ENCODE measurements around the gene SCIN. TPM values are rescaled to one million over a fixed set of nuclear protein-coding genes. Genes with fewer than 3 reads are reported as not detected.
"Not testable (repeated sequence)": the region's sequence is repeated elsewhere in the genome, so short reads cannot be mapped to it uniquely, and the experiment has no call there.

SCIN gene
- total RNA-seq, 1 donor from 2014 or later: not detected

GRCh38 chr7:12648704-12649261, 78.3 kb downstream of the SCIN start:
- intact Hi-C loops (cut with micrococcal nuclease): no loop called here
- no peaks in the 10 kb centered on the region for H3K4me1 Mint-ChIP-seq (ENCODE audit: low read depth)
- no peaks in the 10 kb centered on the region for H3K36me3 Mint-ChIP-seq (ENCODE audit: low read depth)
- H3K9me3 Mint-ChIP-seq: no peaks in the 10 kb centered on the region
- no peaks in the 10 kb centered on the region for H3K27me3 Mint-ChIP-seq (ENCODE audit: low read depth)
- no peak overlapping the region for H3K27ac Mint-ChIP-seq
- H3K4me3 Mint-ChIP-seq (ENCODE audit: low read depth): no peak overlapping the region
- DNase-seq (ENCODE audit: low spot score): no peak

DNA sequence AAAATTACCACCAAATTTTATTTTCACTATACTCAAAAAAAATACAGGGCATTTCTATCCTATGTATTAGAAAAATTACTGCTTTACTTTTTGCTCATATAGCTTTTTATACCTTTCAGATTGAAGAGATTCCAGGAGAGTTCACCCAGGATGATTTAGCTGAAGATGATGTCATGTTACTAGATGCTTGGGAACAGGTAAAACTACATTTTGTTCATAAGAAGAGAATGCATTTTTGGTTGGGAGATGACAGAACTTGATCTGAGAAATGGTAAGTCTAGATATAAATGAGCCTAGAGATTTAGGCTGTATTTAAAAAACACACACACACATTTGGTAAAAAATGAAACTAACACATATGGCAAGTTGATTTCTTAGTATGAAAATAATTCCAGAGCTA, 78.8 kb downstream of the SCIN start:
- Mint-ChIP-seq H3K27ac (no peak overlapping the region), H3K4me1 (ENCODE audit: low read depth) (no peaks in the 10 kb centered on the region), H3K9me3 (no peaks in the 10 kb centered on the region), H3K4me3 (ENCODE audit: low read depth) (no peak overlapping the region), H3K36me3 (ENCODE audit: low read depth) (no peaks in the 10 kb centered on the region), H3K27me3 (ENCODE audit: low read depth) (no peaks in the 10 kb centered on the region)
- no peak for DNase-seq (ENCODE audit: low spot score)
- intact Hi-C loops (cut with micrococcal nuclease): no loop called here

- Mint-ChIP-seq H3K4me3 (ENCODE audit: low read depth) (no peak overlapping the region), H3K36me3 (ENCODE audit: low read depth) (no peaks in the 10 kb centered on the region), H3K9me3 (no peaks in the 10 kb centered on the region), H3K27me3 (ENCODE audit: low read depth) (no peaks in the 10 kb centered on the region), H3K4me1 (ENCODE audit: low read depth) (no peaks in the 10 kb centered on the region), H3K27ac (no peak overlapping the region)
- intact Hi-C loops (cut with micrococcal nuclease): no loop called here
- no peak for DNase-seq (ENCODE audit: low spot score)
Observed at GRCh38 chr7:12650080-12650479, 79.6 kb downstream of the SCIN start.

DNA sequence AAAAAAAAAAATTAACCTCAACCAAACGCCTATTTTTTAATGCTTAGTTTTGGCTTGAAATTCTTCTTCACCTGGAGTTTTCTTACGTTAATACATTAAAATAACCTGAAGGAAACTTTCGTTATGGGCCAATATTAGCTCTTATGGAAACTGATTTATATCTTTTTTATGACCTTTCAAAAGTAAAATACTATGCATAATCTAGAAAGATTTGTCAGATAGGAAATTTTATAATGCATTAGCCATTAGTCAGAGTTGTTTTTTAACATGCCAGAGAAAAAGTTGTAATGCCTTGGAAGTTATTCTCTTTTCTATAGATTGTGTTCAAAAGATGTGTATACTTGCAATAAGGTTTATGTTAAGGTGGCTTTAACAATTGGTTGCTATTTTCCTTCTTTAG, 82.6 kb downstream of the SCIN start:
- intact Hi-C loops (cut with micrococcal nuclease): no loop called here
- Mint-ChIP-seq H3K27ac (no peak overlapping the region), H3K4me3 (ENCODE audit: low read depth) (no peak overlapping the region), H3K9me3 (no peaks in the 10 kb centered on the region), H3K36me3 (ENCODE audit: low read depth) (no peaks in the 10 kb centered on the region), H3K4me1 (ENCODE audit: low read depth) (no peaks in the 10 kb centered on the region), H3K27me3 (ENCODE audit: low read depth) (no peaks in the 10 kb centered on the region)
- no peak for DNase-seq (ENCODE audit: low spot score)

GRCh38 chr7:12653518-12653917, 83.0 kb downstream of the SCIN start:
- Mint-ChIP-seq H3K4me1 (ENCODE audit: low read depth) (no peaks in the 10 kb centered on the region), H3K36me3 (ENCODE audit: low read depth) (no peaks in the 10 kb centered on the region), H3K4me3 (ENCODE audit: low read depth) (no peak overlapping the region), H3K27me3 (ENCODE audit: low read depth) (no peaks in the 10 kb centered on the region), H3K27ac (no peak overlapping the region), H3K9me3 (no peaks in the 10 kb centered on the region)
- intact Hi-C loops (cut with micrococcal nuclease): no loop called here
- DNase-seq (ENCODE audit: low spot score): no peak

DNA sequence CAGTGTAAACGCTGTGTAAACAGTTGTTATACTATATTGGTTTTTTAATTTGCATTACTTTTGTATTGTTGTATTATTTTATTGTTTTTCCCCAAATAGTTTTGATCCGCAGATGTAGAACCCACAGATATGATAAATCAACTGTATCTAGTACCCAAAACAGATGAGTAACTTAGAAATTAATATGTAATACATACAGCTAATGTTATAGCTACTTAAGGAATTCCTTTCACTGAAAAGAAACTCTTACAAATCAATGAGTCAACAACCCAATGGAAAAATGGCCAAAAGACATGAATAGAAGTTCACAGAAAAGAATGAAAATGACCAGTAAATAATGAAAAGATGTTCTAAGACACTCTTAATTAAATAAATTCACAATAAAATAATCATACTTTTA, 84.6 kb downstream of the SCIN start:
- Mint-ChIP-seq H3K4me3 (ENCODE audit: low read depth) (no peak overlapping the region), H3K27me3 (ENCODE audit: low read depth) (no peaks in the 10 kb centered on the region), H3K36me3 (ENCODE audit: low read depth) (no peaks in the 10 kb centered on the region), H3K27ac (no peak overlapping the region), H3K9me3 (no peaks in the 10 kb centered on the region), H3K4me1 (ENCODE audit: low read depth) (no peaks in the 10 kb centered on the region)
- no peak for DNase-seq (ENCODE audit: low spot score)
- intact Hi-C loops (cut with micrococcal nuclease): no loop called here

DNA sequence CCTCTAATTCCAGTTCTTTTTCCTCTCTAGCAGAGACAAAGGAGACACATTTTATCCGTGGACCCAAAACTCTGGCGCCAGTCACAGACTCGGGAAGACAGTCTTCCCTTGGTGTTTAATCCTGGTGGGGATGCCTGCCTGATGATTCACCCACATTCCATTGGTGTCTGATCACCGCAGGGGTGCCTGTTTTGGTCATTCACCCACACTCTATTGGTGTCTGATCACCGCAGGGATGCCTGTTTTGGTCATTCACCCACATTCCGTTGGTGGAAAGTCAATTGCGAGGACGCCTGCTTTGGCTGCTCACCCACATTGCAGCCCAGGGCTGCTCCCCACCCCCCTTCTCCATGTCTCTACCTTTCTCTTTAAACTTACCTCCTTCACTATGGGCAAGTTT, 89.9 kb downstream of the SCIN start:
- H3K36me3 Mint-ChIP-seq (ENCODE audit: low read depth); H3K27ac Mint-ChIP-seq; H3K27me3 Mint-ChIP-seq (ENCODE audit: low read depth); DNase-seq (ENCODE audit: low spot score); H3K4me1 Mint-ChIP-seq (ENCODE audit: low read depth); H3K9me3 Mint-ChIP-seq; intact Hi-C loops (cut with micrococcal nuclease); H3K4me3 Mint-ChIP-seq (ENCODE audit: low read depth): not testable (repeated sequence)

GRCh38 chr7:12660986-12661385, 90.5 kb downstream of the SCIN start:
- H3K4me3 Mint-ChIP-seq (ENCODE audit: low read depth); H3K4me1 Mint-ChIP-seq (ENCODE audit: low read depth); intact Hi-C loops (cut with micrococcal nuclease); DNase-seq (ENCODE audit: low spot score); H3K36me3 Mint-ChIP-seq (ENCODE audit: low read depth); H3K9me3 Mint-ChIP-seq; H3K27ac Mint-ChIP-seq; H3K27me3 Mint-ChIP-seq (ENCODE audit: low read depth): not testable (repeated sequence)

DNA sequence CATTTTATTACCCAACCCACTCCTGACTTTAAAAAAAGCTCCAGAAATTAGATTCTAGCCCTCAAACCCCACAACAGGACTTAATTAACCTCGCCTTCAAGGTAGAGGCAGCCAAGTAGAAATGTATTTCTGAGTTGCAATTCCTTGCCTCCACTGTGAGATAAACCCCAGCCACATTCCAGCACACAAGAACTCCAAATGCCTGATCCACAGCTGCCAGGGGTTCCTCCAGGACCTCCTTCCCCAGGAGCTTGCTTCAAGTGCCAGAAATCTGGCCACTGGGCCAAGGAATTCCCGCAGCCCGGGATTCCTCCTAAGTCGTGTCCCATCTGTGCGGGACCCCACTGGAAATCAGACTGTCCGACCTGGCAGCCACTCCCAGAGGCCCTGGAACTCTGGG, 91.1 kb downstream of the SCIN start:
- Mint-ChIP-seq H3K4me3 (ENCODE audit: low read depth) (no peak overlapping the region), H3K9me3 (no peaks in the 10 kb centered on the region), H3K27me3 (ENCODE audit: low read depth) (no peaks in the 10 kb centered on the region), H3K27ac (no peak overlapping the region), H3K4me1 (ENCODE audit: low read depth) (no peaks in the 10 kb centered on the region), H3K36me3 (ENCODE audit: low read depth) (no peaks in the 10 kb centered on the region)
- DNase-seq (ENCODE audit: low spot score): no peak
- intact Hi-C loops (cut with micrococcal nuclease): no loop called here

DNA sequence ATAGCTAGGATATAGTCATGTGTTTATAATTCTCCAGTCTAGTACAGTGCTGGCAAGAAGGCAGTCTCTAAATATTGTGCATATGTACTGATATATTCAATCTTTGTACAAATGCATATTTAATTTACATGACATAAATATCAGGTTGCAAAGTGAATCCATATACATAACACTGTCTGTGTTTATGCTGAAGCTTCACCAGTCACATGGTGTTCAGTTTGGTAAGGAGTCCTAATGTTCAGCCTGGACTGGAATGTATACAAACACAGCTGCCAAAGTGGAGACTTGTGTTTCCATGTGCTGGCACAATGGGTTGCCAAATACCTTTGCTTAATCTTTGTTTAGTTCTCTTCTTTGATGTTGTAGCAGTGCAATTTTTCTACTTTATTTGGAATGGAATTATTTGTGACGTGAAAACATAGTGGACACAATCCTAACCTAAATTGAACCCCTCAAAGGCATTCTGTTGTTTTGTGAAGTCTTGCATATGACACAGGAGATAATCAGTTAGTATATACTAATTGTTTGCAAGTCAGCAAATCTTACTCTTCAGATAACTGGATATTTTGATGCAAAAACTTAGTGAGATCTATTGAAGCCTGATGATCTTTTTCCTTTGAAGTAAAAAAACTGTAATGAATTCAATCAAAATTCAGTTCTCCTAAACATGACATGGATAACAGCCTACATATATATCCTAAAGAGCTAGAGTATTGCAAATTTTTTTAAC, 99.6 kb downstream of the SCIN start:
- DNase-seq (ENCODE audit: low spot score): no peak
- intact Hi-C loops (cut with micrococcal nuclease): no loop called here
- H3K4me3 Mint-ChIP-seq (ENCODE audit: low read depth): no peak overlapping the region
- no peaks in the 10 kb centered on the region for H3K9me3 Mint-ChIP-seq
- no peaks in the 10 kb centered on the region for H3K36me3 Mint-ChIP-seq (ENCODE audit: low read depth)
- H3K27ac Mint-ChIP-seq: no peak overlapping the region
- peaks cover 3% of the 10 kb centered on the region for H3K27me3 Mint-ChIP-seq (ENCODE audit: low read depth)
- H3K4me1 Mint-ChIP-seq (ENCODE audit: low read depth): peaks cover 5% of the 10 kb centered on the region

DNA sequence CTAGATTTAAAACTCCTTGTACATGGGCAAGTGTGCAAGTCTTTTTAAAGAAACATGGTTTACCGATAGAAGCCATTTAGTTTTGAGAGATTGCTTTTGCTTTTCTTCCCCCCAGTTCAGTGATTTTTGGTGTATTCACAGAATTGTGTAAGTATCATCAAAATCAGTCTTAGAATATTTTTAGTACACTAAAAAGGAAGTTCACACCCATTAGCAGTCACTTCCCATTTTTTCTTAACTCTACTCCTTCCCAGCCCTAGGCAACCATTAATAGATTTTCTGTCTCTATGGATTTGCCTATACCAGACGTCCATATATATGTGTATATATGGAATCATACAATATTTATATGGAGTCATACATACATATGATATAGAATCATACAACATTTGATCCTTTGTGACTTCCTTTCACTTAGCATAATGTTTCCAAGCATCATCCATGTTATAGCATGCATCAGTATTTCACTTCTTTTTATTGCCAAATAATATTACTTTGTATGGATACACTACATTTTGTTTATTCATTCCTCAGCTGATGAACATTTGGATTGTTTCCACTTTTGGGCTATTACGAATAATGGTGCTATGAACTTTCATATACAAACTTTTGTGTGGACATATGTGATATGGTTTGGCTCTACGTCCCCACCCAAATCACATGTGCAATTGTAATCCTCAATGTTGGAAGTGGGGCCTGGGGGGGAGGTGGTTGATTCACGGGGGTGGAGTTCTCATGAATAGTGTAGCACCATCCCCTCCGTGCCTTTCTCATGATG, 100.4 kb downstream of the SCIN start:
- no peak overlapping the region for H3K27ac Mint-ChIP-seq

GRCh38 chr7:12673436-12673835, 102.9 kb downstream of the SCIN start:
- intact Hi-C loops (cut with micrococcal nuclease); H3K4me3 Mint-ChIP-seq (ENCODE audit: low read depth); DNase-seq (ENCODE audit: low spot score); H3K36me3 Mint-ChIP-seq (ENCODE audit: low read depth); H3K27me3 Mint-ChIP-seq (ENCODE audit: low read depth); H3K4me1 Mint-ChIP-seq (ENCODE audit: low read depth); H3K9me3 Mint-ChIP-seq; H3K27ac Mint-ChIP-seq: not testable (repeated sequence)

More for the DNA sequence above, 100.4 kb downstream of the SCIN start:
- H3K9me3 Mint-ChIP-seq: no peaks in the 10 kb centered on the region
- H3K36me3 Mint-ChIP-seq (ENCODE audit: low read depth): no peaks in the 10 kb centered on the region
- intact Hi-C loops (cut with micrococcal nuclease): no loop called here
- H3K4me1 Mint-ChIP-seq (ENCODE audit: low read depth): peaks cover 7% of the 10 kb centered on the region
- no peak overlapping the region for H3K4me3 Mint-ChIP-seq (ENCODE audit: low read depth)
- H3K27me3 Mint-ChIP-seq (ENCODE audit: low read depth): peaks cover 3% of the 10 kb centered on the region
- DNase-seq (ENCODE audit: low spot score): no peak

DNA sequence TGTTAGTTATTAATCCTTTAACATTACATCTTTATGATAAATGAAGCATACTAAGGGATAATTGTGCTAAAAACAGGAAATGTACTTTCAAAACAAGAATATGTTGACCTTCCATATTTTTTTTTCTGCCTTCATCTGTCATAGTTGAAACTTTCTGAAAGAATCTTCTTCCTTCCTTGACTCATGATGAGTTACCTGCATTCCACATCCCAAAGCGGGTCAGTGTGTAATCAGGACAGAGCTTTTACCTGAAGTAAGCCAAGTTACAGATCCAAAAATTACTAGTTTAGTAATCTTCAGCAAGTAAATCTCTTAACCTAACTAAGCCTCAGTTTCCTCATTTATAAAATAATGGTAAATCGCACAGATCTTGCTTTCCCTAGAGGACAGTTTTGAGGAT, 103.5 kb downstream of the SCIN start:
- peaks cover 3% of the 10 kb centered on the region for H3K27me3 Mint-ChIP-seq (ENCODE audit: low read depth)
- H3K36me3 Mint-ChIP-seq (ENCODE audit: low read depth): no peaks in the 10 kb centered on the region

More for the DNA sequence above, 103.5 kb downstream of the SCIN start:
- intact Hi-C loops (cut with micrococcal nuclease): loop anchor here (1.0 kb wide), 1 partner anchor 589 kb away; no protein-coding TSS in a partner anchor
- Mint-ChIP-seq H3K4me3 (ENCODE audit: low read depth) (no peak overlapping the region), H3K4me1 (ENCODE audit: low read depth) (peaks cover 7% of the 10 kb centered on the region), H3K27ac (no peak overlapping the region), H3K9me3 (no peaks in the 10 kb centered on the region)
- DNase-seq (ENCODE audit: low spot score): no peak

All from activated T-helper 2 cell treated with anti-CD3 and anti-CD28 coated beads, Interferon-gamma antibody, Interleukin-2, Interleukin-4, amounts not matched to agents 10 μg/mL and 5 μg/mL and 100 μg/mL, durations not matched to agents 14 hours and 24 hours and 36 hours (primary cell).